T-helper 22 cell (primary cell): Measurements from ENCODE around the gene TPI1.
"Not testable (repeated sequence)": the region's sequence is repeated elsewhere in the genome, so short reads cannot be mapped to it uniquely, and the experiment has no call there.

Experiments used
- DNase-seq: peaks from one replicate; pipeline ENCODE4 v3.0.0-alpha.2; 2020; ENCODE audit warnings: low read depth

The TPI1 gene

DNA sequence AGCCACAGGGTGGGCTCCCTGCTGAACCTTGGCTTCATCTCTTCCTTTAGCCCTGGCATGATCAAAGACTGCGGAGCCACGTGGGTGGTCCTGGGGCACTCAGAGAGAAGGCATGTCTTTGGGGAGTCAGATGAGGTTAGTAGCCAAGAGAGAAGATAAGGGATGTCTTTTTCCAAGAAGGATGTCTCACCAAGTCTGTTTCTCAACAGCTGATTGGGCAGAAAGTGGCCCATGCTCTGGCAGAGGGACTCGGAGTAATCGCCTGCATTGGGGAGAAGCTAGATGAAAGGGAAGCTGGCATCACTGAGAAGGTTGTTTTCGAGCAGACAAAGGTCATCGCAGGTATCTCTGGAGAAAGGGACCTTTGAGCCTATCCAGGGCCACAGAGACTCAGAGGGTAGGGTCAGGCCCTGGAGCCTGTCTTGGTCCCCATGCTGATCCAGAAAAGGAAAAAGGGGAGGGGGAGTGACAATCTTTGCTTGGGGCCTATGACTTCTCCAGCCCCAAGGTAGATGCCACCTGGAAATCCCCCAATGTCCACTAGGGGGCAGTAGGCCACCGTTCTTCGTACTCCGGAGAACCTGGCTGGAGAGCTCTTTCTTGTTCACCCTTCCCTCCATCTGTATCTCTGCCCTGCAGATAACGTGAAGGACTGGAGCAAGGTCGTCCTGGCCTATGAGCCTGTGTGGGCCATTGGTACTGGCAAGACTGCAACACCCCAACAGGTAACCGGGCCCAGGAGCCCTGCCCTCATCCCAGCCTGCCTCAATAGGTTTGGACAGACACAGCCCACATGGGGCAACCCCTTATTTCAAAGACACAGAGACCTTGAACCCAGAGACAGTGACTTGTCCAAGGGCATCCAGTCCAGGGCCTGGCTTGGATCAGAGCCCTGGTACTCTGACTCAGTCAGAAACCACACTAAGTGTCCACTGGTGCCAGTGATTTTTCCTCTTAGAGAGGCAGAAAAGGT lies 2.0 kb downstream of the TPI1 start:
- peak; percentile 60 for DNase-seq

DNA sequence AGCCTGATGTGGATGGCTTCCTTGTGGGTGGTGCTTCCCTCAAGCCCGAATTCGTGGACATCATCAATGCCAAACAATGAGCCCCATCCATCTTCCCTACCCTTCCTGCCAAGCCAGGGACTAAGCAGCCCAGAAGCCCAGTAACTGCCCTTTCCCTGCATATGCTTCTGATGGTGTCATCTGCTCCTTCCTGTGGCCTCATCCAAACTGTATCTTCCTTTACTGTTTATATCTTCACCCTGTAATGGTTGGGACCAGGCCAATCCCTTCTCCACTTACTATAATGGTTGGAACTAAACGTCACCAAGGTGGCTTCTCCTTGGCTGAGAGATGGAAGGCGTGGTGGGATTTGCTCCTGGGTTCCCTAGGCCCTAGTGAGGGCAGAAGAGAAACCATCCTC lies 3.0 kb downstream of the TPI1 start:
- DNase-seq: not testable (repeated sequence)

DNA sequence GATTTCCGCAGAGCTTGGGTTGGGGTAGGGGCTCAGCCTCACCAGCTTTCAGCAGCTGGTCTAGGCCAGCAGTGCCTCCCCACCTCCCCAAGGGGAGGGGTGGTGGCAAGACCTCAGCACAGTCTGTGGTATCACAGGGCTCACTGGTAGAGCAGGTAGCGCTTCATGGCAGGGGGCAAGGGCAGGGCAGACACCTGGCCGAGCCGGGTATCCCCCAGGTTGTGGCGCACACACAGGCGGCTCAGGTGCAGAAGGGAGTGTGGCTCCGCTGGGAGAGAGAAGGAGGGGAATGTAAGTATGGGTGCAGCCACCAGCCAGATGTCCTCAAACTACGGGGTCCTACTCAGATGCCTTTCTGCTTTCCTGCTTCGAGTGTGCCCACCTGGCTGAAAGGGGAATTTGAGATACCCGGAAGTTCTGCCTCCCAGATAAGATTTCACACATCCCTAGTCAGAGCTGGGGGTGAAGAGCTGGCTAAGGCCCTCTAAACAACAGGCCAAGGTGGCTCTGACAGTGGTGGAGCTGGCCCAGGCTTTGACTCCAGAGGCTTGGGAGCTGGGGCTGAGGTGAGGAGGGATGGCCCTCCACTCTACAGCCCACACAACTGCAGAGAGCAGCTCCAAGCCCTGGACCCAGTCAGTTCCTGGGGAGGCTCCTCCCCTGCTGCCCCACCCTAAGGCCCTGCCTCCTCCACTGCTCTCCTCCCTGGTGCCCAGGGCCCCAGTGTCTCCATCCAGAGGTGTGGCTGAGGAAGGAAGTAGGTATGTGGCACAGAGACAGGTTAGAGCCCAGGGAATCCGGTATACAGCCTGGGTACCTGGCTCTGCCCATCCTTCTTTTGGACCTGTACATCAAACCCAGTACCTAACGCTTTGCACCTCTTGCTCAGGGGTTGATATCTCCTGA lies 4.0 kb downstream of the TPI1 start:
- DNase-seq: no peak

DNA sequence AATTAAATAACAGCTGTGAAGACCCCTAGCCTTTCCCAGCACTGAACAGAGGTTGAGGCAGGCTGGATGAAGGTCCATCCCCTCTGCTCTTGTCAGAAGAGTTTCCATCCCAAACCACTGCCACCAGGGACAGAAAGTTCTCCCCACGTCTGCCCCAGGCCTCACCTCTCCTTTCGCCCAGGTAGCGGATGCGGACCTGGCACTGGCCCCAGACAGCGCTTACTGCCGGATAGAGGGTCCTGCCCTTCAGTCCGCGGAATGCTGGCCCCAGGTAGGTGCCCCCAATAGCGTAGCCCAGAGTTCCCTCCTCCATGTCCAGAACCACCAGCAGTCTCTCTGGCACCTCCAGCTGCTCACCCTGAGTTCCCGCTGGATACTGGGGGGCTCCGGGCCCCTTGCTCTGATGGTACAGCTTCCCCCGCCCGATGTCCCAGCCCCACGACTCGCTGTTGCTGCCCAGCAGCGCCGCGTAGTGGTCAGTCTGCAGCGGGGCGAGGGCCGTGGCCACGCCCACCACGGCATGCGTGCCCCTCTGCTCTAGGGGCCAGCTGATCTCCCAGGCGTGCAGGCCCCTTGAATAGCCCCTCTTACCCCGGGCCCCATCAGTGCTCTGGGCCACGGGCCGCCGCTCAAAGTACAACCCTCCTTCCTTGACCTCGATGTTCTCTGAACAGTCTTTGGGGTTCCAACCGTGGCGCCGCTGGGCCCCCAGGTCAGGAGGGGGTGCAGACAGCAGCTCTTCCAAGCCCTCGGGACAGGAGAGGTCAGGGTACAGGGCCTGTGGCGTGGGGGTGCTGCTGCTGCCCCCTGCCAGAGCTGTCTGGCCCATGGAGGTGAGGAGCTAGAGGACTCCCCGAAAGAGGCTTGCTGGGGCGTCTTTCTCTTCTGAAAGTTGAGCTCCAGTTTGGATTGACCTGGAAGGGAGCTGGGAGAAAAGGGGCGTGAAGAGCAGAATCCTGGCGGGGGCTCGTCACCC lies 5.0 kb downstream of the TPI1 start:
- DNase-seq: peak; percentile 63

DNA sequence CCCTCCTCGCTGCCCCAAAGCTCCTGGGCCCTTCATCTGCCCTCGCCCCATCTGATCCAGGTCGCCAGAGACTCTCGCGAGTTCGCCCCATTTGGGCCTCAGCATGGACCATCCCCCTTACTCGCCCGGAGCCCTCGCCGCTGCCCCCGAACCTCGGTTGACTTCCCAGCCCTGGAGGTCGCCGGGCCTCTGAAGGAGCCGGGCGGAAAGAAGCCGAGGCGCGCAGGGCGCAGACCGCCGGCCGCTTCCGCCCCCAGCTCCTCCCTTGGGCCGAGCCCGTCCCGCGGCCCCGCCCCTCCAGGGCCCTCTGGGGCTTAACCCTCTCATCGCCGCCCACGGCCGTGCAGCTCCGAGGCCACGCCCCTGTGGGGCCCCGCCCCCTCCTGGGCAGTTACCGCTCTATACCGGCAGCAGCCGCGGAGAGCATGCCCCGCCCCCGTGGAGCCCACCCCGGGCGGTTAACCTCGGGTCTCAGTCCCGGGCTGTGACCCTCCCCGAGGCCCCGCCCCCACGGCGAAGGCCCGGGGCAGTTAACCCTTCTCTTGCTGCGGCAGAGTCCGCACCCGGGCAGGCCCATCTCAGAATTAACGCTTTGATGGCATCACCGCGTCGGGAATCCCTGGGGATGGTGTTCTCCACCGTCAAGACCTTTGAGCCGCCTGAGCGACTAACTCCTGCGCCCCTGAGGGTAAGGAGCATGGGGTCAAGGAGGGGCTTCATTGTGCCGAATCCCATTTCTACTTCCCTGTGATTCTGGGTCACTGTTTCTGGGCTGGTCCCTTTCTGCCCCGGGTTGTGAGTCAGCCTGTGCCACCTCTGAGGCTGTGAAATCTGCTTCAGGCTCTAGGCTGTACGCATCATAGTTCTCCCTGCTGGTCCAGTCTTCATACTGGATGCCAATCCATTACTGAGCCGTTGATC lies 6.0 kb downstream of the TPI1 start, which contains the start of gene SPSB2:
Gene SPSB2 (minus strand): TSS at position 210 of the 921 bp plus-strand sequence. CDS start 402 bp downstream, outside the sequence.
- DNase-seq: peak; percentile 97

DNA sequence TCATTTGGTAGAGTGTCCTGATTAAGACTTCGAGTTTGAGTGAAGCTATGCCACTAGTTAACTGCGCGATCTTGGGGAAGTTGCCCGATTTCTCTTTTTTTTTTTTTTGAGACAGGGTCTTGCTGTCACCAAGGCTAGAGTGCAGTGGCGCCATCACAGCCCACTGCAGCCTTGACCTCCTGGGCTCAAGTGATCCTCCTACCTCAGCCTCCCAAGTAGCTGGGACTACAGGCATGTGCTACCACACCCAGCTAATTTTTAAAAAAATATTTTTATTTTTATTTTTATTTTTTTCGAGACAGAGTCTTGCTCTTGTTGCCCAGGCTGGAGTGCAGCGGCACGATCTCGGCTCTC lies 6.7 kb downstream of the TPI1 start:
- not testable (repeated sequence) for DNase-seq

DNA sequence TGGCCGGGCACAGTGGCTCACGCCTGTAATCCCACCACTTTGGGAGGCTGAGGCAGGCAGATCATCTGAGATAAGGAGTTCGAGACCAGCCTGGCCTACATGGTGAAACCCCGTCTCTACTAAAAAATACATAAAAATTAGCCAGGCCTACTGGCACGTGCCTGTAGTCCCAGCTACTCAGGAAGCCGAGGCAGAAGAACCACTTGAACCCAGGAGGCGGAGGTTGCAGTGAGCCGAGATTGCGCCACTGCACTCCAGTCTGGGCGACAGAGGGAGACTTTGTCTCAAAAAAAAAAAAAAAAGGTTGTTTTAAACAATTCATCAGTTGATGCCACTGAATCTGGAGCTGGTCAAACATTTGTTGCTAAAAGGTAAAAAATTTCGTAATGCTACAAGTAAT lies 12.5 kb downstream of the TPI1 start:
- not testable (repeated sequence) for DNase-seq

DNA sequence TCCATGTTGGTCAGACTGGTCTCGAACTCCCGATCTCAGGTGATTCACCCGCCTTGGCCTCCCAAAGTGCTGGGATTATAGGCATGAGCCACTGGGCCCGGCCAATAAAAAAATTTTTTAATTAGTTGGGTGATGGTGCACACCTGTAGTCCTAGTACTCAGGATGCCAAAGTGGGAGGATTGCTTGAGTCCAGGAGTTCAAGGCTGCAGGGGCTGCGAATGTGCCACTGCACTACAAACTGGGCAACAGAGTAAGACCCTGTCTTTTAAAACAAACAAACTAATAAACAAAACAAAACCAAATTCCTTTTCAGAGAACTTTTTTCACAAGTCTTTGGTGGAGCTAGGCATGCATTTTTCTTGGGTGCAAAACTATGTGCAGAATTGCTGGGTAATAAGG lies 15.9 kb downstream of the TPI1 start:
- DNase-seq: no peak

DNA sequence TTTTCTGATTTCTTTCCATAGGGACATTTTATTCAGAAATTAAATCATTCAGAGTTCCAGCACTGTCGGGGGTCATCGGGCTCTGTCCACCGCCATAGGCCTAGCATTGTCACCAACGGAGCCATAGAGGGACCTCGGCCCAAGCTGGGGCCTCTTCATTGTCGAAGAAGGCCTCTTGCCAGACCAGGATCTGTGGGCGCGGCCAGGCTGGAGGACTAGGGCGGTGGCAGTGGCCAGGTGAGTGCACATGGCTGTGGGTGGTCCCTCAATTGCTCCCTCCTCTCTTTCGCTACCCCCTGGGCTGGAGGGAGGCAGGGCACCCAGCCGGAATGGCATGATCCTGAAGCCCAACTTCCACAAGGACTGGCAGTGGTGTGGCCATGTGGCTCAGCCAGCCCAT lies 16.4 kb downstream of the TPI1 start:
- DNase-seq: no peak

DNA sequence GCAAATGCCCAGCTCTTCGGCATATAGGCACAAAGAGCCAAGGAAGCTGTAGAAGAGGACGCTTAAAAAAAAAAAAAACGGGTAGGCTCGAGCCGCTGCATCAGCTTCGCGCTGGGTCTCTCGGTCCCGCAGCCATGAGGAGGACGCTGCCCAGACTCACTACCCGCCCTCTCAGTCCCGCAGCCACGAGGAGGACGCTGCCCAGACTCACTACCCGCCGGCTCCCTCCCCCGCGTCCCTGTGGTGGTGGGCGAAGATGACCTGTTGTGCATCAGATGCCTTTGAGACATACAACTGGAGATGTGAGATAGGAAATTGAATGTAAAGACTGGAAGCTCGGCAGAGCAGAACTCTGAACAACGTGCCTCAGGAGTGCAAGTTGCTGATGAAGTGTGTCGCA lies 17.2 kb downstream of the TPI1 start:
- DNase-seq: no peak

DNA sequence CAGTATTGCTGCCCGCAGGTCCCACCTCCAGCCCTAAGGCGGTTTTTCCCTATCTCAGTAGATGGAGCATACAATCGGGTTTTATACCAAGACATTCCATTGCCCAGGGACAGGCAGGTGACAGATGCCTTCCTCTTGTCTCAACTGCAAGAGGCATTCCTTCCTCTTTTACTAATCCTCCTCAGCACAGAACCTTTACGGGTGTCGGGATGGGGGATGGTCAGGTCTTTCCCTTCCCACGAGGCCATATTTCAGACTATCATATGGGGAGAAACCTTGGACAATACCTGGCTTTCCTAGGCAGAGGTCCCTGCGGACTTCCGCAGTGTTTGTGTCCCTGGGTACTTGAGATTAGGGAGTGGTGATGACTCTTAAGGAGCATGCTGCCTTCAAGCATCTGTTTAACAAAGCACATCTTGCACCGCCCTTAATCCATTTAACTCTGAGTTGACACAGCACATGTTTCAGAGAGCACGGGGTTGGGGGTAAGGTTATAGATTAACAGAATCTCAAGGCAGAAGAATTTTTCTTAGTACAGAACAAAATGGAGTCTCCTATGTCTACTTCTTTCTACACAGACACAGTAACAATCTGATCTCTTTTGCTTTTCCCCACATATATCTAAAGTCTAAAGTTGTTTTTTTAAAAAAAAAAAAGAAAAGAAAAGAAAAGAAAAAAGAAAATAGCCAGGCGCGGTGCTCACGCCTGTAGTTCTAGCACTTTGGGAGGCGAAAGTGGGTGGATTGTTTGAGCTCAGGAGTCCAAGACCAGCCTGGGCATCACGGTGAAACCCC lies 19.1 kb downstream of the TPI1 start:
- DNase-seq: not testable (repeated sequence)

DNA sequence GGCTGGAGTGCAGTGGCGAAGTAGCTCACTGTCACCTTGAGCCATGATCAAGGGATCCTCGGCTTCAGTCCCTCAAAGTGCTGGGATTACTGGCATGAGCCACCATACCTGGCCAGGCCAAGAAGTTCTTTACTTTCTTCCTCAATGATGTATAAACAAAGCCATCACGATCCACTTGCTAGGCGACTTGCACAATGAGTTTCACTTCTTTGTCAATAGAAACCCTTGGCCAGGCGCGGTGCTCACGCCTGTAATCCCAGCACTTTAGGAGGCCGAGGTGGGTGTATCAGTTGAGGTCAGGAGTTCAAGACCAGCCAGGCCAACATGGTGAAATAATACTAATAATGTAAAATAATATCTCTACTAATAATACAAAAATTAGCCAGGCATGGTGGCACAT lies 20.1 kb downstream of the TPI1 start:
- DNase-seq: no peak

DNA sequence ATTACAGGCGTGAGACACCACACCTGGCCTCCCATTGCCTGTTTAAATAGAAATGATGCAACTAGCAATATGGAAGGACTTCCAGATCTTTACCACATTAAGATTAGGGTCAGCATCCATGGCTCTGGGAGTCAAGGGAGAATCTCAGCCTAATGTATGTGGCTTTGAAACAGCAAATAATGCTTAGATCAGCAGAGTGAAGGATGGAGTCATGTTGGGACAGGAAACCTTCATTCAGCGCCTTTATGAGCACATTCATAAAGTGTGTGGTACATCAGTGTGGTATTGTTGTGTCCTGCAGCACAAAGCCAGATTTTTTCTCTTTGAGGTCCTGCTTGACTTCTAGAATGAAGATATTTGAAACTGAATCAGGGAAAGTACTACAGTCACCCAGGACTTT lies 21.0 kb downstream of the TPI1 start:
- DNase-seq: no peak

DNA sequence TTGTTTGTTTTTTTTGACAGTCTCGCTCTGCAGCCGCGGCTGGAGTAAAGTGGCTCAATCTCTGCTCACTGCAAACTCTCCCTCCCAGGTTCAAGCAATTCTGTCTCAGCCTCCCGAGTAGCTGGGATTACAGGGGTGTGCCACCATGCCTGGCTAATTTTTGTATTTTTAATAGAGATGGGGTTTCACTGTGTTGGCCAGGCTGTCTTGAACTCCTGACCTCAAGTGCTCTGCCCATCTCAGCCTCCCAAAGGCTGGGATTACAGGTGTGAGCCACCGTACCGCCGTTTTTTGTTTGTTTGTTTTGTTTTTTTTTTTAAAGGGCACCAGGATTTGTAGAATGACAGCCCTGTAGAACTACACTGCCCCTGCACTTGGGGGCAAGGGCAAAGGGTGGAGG lies 21.5 kb downstream of the TPI1 start:
- DNase-seq: not testable (repeated sequence)

DNA sequence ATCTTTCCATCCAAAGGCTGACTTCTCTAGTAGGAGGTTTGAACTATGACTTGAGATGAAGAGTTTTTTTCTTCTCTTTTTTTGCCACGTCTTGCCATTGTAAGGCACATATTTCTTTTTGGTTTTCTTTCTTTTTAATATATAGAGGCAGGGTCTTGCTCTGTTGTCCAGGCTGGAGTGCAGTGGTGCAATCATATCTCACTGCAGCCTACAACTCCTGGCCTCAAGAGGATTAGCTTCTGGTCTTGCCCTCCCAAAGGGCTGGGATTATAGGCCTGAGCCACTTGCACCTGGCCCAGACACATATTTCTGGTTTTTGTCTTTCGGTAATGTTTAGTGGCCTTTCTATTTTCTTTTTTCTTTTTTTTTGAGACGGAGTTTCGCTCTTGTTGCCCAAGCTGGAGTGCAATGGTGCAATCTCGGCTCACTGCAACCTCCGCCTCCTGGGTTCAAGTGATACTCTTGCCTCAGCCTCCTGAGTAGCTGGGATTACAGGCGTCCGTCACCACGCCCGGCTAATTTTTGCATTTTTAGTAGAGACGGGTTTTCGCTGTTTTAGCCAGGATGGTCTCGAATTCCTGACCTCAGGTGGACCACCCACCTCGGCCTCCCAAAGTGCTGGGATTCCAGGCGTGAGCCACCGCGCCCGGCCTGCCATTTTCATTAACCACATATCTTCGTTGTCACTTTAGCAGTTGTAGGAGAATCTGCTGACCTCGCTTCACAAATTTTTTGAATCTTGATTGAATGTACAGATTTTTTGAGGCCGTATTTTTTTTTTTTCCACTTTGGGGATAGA lies 22.6 kb downstream of the TPI1 start:
- DNase-seq: not testable (repeated sequence)

DNA sequence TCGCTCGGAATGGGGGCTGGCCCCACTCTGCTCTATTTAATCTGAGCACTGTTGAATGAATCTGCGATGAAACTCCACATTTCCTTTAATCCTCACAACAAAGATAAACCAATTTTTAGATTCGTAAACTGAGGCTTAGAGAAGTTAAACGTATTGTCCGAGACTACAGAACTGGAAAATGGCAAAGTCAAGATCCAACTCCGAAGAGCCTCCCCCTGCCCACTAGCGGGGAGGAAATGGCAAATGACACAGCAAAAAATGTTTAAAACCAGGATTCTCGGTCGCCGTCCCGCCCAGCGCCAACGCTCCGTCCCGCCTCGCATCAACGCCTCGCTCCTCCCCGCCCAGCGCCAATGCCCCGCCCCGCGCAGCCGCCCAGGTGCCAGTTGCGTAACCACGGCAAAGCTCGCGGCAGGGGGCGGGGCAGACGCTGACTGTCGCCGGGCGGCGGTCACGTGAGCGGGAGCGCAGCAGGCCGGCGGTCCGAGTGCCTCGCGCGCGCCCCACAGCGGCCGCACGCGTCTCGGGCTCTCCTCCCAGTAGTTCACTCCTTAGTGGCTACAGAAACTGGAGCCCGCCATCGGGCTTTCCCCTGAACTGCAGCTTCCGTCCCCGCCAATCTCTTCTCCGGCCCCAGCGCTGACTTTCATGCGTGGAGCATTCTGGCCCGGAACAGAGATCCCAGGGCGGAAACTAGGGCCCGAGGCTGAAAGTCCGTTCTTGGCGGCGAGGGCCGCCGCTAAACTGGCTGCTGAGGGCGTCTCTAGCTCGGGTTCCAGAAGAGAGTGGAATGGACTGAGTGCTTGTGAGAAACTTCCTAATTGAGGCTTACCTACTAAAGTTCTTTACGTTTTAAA lies 23.7 kb downstream of the TPI1 start:
- DNase-seq: peak; percentile 97

DNA sequence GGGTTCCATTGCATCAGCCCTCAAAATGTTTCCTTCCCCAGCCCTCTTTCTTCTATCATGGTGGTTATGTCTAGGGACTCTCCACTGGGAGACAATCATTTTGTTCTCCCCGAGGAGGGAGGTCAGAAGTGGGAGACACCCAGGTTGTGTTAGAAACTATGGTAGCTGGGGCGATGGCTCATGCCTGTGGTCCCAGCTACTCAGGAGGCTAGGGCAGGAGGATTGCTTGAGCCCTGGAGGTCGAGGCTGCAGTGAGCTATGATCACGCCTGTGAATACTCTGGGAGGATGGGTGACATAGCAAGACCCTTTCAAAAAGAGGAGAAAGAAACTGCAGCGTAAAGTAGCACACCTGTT lies 24.3 kb downstream of the TPI1 start:
- no peak for DNase-seq

DNA sequence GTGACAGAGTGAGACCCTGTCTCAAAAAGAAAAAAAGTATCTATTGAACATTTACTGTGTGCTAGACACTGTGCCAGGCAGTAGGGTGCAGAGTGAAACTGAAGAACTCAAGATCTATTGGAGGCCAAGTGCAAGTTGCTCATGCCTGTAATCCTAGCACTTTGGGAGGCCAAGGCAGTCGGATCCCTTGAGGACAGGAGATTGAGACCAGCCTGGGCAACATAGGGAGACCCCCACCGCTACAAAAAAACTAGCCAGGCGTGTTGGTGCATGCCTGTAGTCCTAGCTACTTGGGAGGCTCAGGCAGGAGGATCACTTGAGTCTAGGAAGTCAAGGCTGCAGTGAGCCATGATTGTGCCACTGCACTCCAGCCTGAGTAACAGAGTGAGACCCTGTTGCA lies 25.4 kb downstream of the TPI1 start:
- not testable (repeated sequence) for DNase-seq
